HEK293 (cell line): Measurements from ENCODE around the gene CEP55.

Experiments
- CTCF ChIP-seq: fragments of 450-650 bp; formaldehyde crosslinking; IDR thresholded peaks from 2 replicates; pipeline ENCODE4 v1.5.1; 2016; ENCODE audit warnings: missing biosample characterization, missing genetic modification characterization
- KLF7 ChIP-seq: fragments of 450-650 bp; formaldehyde crosslinking; IDR thresholded peaks from 2 replicates; pipeline ENCODE4 v1.5.1; 2016; ENCODE audit warnings: missing biosample characterization, missing genetic modification characterization, borderline replicate concordance
- ZNF274 ChIP-seq, 2 experiments: fragments of 200-500 bp in 1 of 2; fragments of 450-650 bp in 1 of 2; sonication (Bioruptor generic) in 1 of 2; formaldehyde crosslinking in 1 of 2; IDR thresholded peaks; 2 replicates each; pipeline versions ENCODE4 v1.5.1 to v1.6.1; 2014 to 2016; ENCODE audit warnings: borderline replicate concordance in 1 of 2, inconsistent platforms in 1 of 2, low read length in 1 of 2, missing biosample characterization in 1 of 2, missing genetic modification characterization in 1 of 2
- ZNF398 ChIP-seq: fragments of 450-650 bp; formaldehyde crosslinking; IDR thresholded peaks from 2 replicates; pipeline ENCODE4 v1.5.1; 2017; ENCODE audit warnings: missing biosample characterization, missing genetic modification characterization

GRCh38 chr10:93576888-93577287 lies 80.5 kb downstream of the CEP55 start:
- TF ChIP-seq CTCF, result no peak
- no peak for TF ChIP-seq KLF7 (tag by site-specific recombination)
- TF ChIP-seq ZNF398 (tag by site-specific recombination), result no peak
- TF ChIP-seq ZNF274 (IDR thresholded peaks at IDR 0.05; ENCODE audit: low read length), result no peak
- no peak for TF ChIP-seq ZNF274 (tag by site-specific recombination; IDR thresholded peaks at IDR 0.05; ENCODE audit: borderline replicate concordance)
